ENCODE data around the gene HRCT1. TPM values are rescaled to one million over a fixed set of nuclear protein-coding genes. Genes with fewer than 3 reads are reported as not detected.

Gene HRCT1
- total RNA-seq (2022; extraction: Qiagen RNA extraction; ENCODE audit: low read depth), result 0.11 to 0.14 TPM in 2 of 5 replicates, not detected in the others

DNA sequence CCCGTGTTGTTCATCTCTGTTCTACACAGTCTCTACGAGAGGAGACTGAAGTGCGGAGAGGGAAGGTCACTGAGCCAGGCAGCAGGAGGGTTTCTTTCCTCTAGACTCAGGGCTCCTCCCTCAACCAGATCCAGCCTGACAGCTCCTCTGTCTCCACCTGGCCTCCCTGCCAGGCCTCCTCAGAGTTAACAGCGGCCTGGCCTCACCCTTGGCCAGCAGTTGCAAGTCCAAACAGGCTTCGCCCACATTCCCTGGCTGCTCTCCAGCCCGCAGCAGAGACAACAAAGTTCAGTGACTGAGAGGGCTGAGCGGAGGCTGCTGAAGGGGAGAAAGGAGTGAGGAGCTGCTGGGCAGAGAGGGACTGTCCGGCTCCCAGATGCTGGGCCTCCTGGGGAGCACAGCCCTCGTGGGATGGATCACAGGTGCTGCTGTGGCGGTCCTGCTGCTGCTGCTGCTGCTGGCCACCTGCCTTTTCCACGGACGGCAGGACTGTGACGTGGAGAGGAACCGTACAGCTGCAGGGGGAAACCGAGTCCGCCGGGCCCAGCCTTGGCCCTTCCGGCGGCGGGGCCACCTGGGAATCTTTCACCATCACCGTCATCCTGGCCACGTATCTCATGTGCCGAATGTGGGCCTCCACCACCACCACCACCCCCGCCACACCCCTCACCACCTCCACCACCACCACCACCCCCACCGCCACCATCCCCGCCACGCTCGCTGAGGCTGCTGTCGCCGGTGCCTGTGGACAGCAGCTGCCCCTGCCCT, at the start of gene HRCT1:
Gene HRCT1 (plus strand): TSS at position 291 of the 768 bp plus-strand sequence. CDS start 86 bp downstream, at position 377.

DNA sequence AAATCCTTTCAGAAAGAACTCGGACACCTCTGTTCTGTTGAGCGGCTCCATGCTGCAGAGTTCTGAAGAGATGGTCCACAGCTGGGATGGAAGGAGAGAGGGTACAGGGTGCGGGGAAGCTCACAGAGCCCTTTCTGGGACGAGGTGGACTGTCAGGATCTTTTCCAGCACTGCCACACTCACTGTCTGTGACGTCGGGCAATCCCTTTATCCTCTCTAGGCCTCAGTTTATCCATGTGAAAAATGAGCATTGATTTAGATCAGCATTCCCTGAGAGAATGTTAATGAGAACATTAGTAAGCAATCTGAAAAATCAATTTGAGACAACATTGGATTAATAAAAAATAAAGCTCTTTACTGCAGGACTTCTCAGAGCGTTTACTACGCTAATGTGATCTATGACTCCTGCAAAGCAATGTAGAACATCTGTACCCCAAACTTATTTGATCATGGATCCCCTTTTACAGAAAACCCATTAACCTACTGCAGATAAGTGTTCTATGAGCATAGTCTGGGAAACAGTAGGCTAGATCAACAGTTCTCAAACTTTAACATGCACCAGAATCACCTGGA, 35.6 kb upstream of the HRCT1 start, which contains the start of gene OR13J1:
Gene OR13J1 (minus strand): TSS at position 51 of the 573 bp plus-strand sequence. CDS start 0 bp downstream, at position 51.

DNA sequence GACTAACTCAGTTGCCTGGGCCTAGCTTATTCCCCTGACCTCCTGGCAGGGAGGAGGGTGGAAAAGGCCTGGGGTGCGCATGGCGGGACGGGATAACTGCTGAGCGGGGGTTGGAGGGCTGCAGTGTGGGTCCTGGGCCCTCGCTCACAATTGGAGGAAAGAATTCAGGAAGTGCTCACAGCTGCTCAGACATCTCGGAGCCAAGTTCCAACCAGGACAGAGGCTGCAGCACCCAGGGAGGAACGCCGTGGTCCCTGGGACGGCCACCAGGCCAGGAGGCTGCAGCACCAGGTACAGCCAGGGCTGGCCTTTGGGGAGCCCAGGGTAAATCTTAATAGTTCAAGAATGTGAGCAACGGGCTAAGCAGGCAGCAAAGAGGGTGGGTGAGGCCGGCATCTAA, 3.3 kb downstream of the HRCT1 start, which contains the start of gene SPAAR:
Gene SPAAR (plus strand): TSS at position 217 of the 400 bp plus-strand sequence. CDS start 974 bp downstream, outside the sequence.

Other genes with a start within 250 kb of the HRCT1 start
- gene RMRP, start 248.2 kb upstream of the HRCT1 start, total RNA-seq (2022; extraction: Qiagen RNA extraction; ENCODE audit: low read depth), result 3.1 to 22.0 TPM (median 11.8 TPM) in 4 of 5 replicates, not detected in the other
- gene CCDC107, start 247.9 kb upstream of the HRCT1 start, total RNA-seq (2022; extraction: Qiagen RNA extraction; ENCODE audit: low read depth), result 20.4 to 24.8 TPM (median 24.4 TPM) in 5 replicates
- gene ARHGEF39, start 241.0 kb upstream of the HRCT1 start, total RNA-seq (2022; extraction: Qiagen RNA extraction; ENCODE audit: low read depth), result 12.3 to 19.6 TPM (median 18.5 TPM) in 5 replicates
- gene CA9, start 232.3 kb upstream of the HRCT1 start, total RNA-seq (2022; extraction: Qiagen RNA extraction; ENCODE audit: low read depth), result 3.0 to 9.1 TPM (median 5.3 TPM) in 5 replicates
- 578 to 668 TPM (median 633 TPM) in 5 replicates for gene TPM2, start 216.3 kb upstream of the HRCT1 start, total RNA-seq (2022; extraction: Qiagen RNA extraction; ENCODE audit: low read depth)
- gene TLN1, start 174.0 kb upstream of the HRCT1 start, total RNA-seq (2022; extraction: Qiagen RNA extraction; ENCODE audit: low read depth), result 114 to 130 TPM (median 122 TPM) in 5 replicates
- 58.5 to 66.0 TPM (median 58.9 TPM) in 5 replicates for gene CREB3, start 173.5 kb upstream of the HRCT1 start, total RNA-seq (2022; extraction: Qiagen RNA extraction; ENCODE audit: low read depth)
- 31.7 to 33.3 TPM (median 32.8 TPM) in 5 replicates for gene GBA2, start 157.0 kb upstream of the HRCT1 start, total RNA-seq (2022; extraction: Qiagen RNA extraction; ENCODE audit: low read depth)
- 13.0 to 17.0 TPM (median 16.0 TPM) in 5 replicates for gene RGP1, start 156.9 kb upstream of the HRCT1 start, total RNA-seq (2022; extraction: Qiagen RNA extraction; ENCODE audit: low read depth)
- gene MSMP, start 151.9 kb upstream of the HRCT1 start, total RNA-seq (2022; extraction: Qiagen RNA extraction; ENCODE audit: low read depth), result 0.25 to 0.63 TPM in 2 of 5 replicates, not detected in the others
- gene NPR2, start 114.6 kb upstream of the HRCT1 start, total RNA-seq (2022; extraction: Qiagen RNA extraction; ENCODE audit: low read depth), result 3.5 to 6.7 TPM (median 6.4 TPM) in 5 replicates
- 0.22 to 0.53 TPM (median 0.27 TPM) in 5 replicates for gene SPAG8, start 93.9 kb upstream of the HRCT1 start, total RNA-seq (2022; extraction: Qiagen RNA extraction; ENCODE audit: low read depth)
- 60.1 to 101 TPM (median 97.5 TPM) in 5 replicates for gene HINT2, start 91.2 kb upstream of the HRCT1 start, total RNA-seq (2022; extraction: Qiagen RNA extraction; ENCODE audit: low read depth)
- gene FAM221B, start 77.5 kb upstream of the HRCT1 start, total RNA-seq (2022; extraction: Qiagen RNA extraction; ENCODE audit: low read depth), result not detected in 5 replicates
- gene TMEM8B, start 77.0 kb upstream of the HRCT1 start, total RNA-seq (2022; extraction: Qiagen RNA extraction; ENCODE audit: low read depth), result 2.4 to 3.3 TPM (median 2.8 TPM) in 5 replicates
- not detected in 5 replicates for gene OR13J1, start 35.8 kb upstream of the HRCT1 start, total RNA-seq (2022; extraction: Qiagen RNA extraction; ENCODE audit: low read depth)
- not detected in 5 replicates for gene SPAAR, start 3.3 kb downstream of the HRCT1 start, total RNA-seq (2022; extraction: Qiagen RNA extraction; ENCODE audit: low read depth)
- gene OR2S2, start 52.0 kb downstream of the HRCT1 start, total RNA-seq (2022; extraction: Qiagen RNA extraction; ENCODE audit: low read depth), result not detected in 5 replicates
- 4.5 to 5.9 TPM (median 5.7 TPM) in 5 replicates for gene RECK, start 130.7 kb downstream of the HRCT1 start, total RNA-seq (2022; extraction: Qiagen RNA extraction; ENCODE audit: low read depth)
- gene GLIPR2, start 230.5 kb downstream of the HRCT1 start, total RNA-seq (2022; extraction: Qiagen RNA extraction; ENCODE audit: low read depth), result 7.4 to 11.2 TPM (median 9.9 TPM) in 5 replicates

All from A549 treated with CpdA at 1 μM for 4 hours (cell line).